GM18873 (cell line): ENCODE results near the gene RERE.

Experiments
- ATAC-seq: cut with Tn5 transposase; IDR thresholded peaks from one replicate; pipeline ENCODE4 v1.9.1; 2021; ENCODE audit warnings: mild to moderate bottlenecking, moderate library complexity, moderate number of reproducible peaks; ENCODE audit not compliant: unreplicated experiment, low FRiP score

The RERE gene

GRCh38 chr1:8330271-8331125, 486.9 kb downstream of the RERE start:
- no peak for ATAC-seq

- ATAC-seq: no peak
Observed at GRCh38 chr1:8329858-8330257, 487.6 kb downstream of the RERE start.

GRCh38 chr1:8329439-8329838, 488.0 kb downstream of the RERE start:
- ATAC-seq: no peak

- ATAC-seq: no peak
Observed at GRCh38 chr1:8328271-8328670, 489.2 kb downstream of the RERE start.

- no peak for ATAC-seq
Observed at GRCh38 chr1:8326265-8326664, 491.2 kb downstream of the RERE start.

- ATAC-seq: no peak
Observed at GRCh38 chr1:8325771-8326170, 491.7 kb downstream of the RERE start.

- no peak for ATAC-seq
Observed at GRCh38 chr1:8324176-8324810, 493.1 kb downstream of the RERE start.

GRCh38 chr1:8323706-8324105, 493.7 kb downstream of the RERE start:
- ATAC-seq: no peak

GRCh38 chr1:8321612-8322011, 495.8 kb downstream of the RERE start:
- ATAC-seq: no peak

GRCh38 chr1:8318436-8318835, 499.0 kb downstream of the RERE start:
- ATAC-seq: no peak

GRCh38 chr1:8317647-8318381, 499.6 kb downstream of the RERE start, which contains the start of gene SLC45A1:
TSS of gene SLC45A1 (plus strand) at chr1:8318114. CDS start at chr1:8324330, 6,216 bp downstream.
- ATAC-seq: no peak

GRCh38 chr1:8315573-8316475, 501.6 kb downstream of the RERE start:
- no peak for ATAC-seq

GRCh38 chr1:8314346-8315280, 502.8 kb downstream of the RERE start:
- ATAC-seq: no peak

GRCh38 chr1:8313231-8313630, 504.2 kb downstream of the RERE start:
- ATAC-seq: no peak

- ATAC-seq: no peak
Observed at GRCh38 chr1:8312235-8313218, 504.9 kb downstream of the RERE start.

GRCh38 chr1:8311068-8311718, 506.2 kb downstream of the RERE start:
- ATAC-seq: no peak

GRCh38 chr1:8307628-8308027, 509.8 kb downstream of the RERE start:
- ATAC-seq: no peak
